GM18499 (cell line): Measurements from ENCODE around the gene ATP2C1.

Experiments
- ATAC-seq: cut with Tn5 transposase; IDR thresholded peaks from one replicate; pipeline ENCODE4 v1.9.1; 2021; ENCODE audit warnings: moderate number of reproducible peaks; ENCODE audit not compliant: insufficient read depth, unreplicated experiment

Gene ATP2C1

DNA sequence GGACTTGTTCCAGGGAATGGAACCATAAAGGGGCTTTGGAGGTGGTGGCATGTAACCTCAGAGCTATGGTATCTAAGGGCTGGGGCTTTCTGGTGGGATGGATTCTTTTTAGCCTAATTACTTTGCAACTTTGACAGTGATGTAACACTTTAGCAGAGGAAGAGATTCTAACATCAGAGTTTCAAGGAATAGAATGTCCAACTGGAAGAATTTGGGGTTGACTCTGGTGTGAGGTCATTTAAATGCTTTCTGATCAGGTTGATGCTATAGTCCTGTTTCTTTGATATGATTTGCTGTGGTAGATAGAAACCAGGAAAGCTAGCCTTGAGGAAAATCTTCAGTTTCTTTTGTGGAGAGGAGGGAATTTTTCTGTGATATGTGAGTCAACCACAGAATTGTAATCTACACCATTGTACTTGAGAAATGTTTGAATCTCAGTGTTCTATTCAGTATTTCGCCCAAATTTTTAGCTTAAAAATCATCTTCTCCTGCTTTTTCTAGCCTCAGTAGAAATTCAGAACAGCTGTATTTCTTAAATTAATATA is 40.0 kb downstream of the ATP2C1 start:
- ATAC-seq: no peak

DNA sequence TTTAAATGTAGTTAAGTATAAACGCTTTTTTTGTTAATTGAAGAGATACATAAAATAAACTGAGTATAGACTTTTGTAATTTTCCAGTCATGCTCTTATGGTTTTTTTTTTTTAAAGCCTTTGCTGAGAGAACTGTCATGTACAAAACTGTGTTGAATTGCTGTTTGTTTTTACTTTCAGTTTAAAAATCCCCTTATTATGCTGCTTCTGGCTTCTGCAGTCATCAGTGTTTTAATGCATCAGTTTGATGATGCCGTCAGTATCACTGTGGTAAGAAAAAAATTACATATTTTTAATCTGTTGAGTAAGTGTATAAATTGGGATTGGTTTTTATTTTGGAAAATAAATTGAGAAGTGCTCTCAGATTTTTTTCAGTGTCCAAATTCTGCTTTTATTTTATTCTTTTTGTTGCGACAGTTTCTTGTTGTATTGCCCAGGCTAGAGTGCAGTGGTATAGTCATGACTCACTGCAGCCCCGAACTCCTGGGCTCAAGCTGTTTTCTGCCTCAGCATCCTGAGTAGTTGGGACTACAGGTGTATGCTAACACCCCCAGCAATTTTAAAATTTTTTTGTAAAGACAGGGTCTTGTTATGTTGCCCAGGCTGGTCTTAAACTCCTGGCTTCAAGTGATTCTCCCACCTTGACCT is 40.7 kb downstream of the ATP2C1 start:
- ATAC-seq: no peak

DNA sequence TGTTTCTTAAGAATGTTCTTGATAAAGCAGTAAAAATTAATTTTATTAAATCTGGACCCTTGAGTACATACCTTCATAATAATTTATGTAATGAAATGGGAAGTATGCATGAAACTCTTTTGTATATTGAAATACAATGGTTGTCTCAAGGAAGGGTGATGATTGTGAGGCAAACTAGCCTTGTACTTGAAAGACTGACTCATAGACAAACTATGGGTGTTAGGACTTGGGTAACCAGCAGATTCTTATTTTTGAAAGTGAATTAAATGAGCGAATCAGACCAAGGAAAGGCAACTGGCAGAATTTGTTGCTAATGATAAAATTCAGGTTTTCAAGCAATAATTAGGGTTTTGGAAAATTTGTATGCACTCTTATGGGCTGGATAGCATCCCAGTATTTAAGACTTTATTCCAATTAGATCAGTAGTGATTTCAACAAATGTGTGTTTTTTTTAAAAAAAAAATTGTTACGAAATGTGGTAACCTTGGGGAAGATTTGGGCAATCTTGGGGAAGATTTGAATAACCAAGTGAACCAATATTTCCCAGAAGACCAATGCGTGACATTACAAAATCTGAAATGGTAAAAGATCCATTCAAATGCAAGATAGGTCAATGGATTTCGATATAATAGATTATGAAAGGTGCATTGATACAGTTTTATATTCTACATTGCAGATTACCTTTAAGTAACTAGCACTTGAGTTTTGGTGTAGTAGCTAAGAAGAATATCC is 42.0 kb downstream of the ATP2C1 start:
- ATAC-seq: no peak

DNA sequence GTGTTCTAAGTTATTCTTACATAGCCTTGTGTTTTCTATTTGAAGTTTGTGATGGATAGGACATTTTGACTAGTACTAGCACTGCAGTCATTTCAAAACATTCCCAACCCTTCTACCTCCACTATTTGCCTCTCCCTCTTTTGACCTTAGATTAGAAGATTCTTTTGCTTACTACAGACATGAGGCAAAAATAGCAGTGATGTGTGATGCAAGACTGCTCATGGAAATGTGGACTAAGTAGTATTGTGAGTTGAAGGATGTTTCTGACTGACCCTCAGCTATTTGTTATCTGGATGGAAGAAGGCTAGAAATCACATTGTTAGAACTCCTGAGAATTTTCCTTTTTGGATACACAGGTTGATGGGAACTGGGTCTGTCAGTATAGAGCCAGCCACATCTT is 45.9 kb downstream of the ATP2C1 start:
- no peak for ATAC-seq

DNA sequence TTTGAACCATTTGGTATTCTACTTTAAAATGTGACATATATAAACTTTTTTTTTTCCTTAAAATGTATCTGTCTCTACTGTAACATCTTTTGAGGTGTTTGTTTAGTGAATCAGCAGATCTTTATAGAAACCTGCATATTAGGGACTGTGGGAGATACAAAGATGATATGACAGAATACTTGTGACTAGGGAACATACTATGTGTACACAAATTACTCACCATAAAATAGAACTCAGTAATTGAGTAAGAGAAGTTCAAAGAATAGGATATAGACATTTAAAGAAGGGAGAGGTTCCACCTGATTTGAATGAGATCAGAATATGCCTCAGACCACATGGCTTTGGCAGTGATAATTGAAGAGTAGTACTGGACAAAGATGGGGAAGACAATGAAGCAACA is 47.9 kb downstream of the ATP2C1 start:
- ATAC-seq: no peak

DNA sequence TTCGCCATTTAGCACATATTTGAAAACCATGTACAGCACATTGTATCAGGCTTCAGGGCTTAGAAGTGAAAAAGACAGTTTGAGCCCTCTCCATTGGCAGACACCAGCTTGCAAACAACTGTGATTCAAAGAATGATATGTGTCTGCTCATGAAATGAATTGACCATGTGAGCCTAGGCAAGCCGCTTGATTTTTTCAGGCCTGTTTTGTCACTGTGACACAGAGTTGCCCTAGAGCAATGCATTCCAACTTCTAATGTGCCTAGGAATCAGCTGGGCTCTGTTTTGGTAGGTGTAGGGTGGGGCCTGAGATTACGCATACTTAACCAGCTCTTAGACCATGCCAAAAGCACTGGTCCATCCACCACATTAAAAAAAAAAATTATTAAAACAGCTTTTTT is 53.0 kb downstream of the ATP2C1 start:
- ATAC-seq: no peak

DNA sequence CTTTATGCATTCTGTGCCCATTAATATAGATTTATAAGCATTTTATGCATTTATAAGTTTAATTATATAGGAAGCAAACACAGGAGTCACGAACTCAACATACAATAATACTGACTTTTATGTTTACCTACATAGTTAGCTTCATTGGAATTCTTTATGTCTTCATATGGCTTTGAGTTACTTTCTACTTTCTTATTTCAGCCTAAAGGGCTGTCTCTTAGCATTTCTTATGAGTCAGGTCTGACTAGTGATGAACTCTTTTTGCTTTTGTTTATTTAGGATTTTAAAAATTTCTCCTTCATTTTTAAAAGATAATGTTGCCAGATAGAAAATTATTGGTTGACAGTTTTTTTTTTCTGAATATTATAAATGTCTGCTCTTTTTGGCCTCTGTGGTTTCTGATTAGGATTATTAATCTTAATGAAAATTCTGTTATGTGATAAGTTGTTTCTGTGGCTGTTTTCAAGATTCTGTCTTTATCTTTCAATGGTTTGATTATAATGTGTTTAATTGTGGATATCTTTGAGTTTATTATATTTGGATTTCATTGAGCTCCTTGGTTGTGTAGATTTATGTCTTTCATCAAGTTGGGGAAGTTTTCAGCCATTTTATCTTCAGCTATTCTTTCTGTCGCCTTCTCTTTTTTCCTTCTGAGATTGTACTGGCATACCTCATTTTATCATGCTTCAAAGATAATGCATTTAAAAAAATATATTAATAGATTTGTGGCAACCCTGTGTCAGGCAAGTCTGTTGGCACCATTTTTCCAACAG is 54.3 kb downstream of the ATP2C1 start:
- ATAC-seq: no peak

DNA sequence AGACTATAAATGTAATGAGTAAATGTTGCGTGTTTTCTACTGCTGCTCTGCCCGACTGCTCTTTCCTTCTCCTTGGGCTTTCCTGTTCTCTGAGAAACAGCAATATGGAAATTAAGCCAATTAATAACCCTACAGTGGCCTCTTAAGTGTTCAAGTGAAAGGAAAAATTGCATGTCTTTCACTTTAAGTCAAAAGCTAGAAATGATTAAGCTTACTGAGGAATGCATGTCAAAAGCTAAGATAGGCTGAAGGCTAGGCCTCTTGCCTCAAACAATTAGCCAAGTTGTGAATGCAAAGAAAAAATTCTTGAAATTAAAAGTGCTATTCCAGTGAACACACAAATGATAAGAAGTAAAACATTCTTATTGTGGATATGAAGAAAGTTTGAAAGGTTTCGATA is 55.0 kb downstream of the ATP2C1 start:
- ATAC-seq: no peak

DNA sequence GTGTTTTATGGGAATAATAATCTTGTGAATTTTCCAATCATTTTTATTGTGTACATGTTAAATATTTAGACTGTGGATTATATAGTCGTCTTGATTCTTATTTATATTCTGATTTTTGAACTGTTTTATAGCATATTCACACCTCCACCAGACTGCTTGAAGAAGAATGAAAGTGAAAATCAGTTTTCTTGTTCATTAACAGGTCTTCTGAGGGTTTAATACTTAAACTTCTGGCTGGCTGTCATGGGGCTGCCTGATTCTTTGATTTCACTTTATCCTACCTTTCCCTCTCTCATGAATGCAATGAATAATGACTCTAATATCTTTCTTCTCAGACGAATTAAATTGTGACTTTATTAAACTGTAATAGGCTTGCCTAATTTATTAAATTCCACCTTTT is 56.2 kb downstream of the ATP2C1 start:
- ATAC-seq: no peak

DNA sequence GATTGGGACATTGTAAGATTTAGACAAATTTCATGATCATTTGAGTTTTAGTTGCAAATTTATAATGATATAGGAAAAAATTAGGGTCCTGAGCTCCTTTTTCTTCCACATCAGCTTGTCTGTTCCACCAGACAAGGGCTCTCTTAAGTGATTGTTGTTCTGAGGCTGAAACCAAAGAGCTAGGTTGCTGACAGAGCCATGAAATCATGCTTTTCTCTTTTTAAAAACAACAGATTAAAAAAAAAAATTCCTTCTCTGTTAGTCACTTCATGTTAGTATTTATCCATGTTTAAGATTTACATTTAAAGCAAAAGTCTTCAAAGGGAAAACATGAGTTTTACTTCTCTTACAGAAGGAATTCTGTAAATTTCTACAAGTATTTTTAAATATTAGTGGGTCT is 56.8 kb downstream of the ATP2C1 start:
- ATAC-seq: no peak

DNA sequence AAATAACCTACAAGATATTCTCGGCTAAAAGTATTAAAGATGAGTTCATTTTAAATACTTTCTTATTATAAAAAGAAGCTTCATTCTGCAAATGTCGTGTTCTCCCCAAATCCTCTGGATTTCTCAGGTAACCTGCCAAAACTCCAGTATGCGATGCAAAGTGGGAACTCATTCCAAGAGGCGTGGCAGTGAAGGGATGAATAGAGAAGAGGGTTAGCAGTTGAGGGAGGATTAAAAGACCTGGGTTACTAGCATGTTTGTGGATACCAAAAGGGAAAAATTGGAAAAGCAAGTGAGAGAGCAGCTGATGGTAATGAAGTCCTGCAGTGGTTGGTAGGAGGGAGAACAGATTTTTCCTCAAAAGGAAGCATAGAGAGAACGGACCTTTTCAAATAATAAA is 61.6 kb downstream of the ATP2C1 start:
- no peak for ATAC-seq

DNA sequence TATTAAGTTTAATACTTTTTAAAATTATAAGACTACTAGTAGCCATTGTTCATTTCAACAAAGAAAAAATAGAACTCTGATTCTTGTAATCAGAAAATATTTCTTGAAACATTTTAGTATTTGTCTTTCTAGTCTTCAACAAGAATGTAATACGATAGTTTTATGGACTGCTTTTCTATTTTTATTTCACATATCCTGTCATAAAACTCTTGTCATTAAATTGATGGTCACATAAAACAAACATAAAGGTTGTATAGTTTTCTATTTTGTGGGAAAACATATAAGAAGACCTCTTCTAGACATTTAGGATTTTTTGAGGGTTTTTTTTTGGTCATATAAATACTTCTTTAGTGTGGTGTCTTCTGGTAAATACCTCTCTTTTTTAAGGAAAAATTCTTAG is 62.4 kb downstream of the ATP2C1 start:
- ATAC-seq: no peak

DNA sequence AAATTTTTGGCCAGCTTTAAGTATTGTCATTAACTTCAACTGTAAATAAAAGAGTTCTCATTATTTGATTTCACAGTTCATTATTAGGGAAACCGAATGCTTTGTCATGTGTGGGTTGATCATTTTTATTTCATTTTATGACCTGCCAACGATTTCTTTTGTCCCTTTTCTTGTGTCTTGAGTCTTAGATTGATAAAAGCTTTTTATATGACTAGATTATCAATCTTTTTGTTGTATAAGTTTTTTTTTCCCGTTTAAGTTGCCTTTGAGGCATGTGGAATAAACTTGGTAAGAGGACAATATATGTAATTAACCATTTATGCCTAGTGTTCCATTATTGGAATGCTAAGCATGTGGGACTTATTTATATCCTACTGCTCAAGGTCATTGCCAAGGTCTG is 62.8 kb downstream of the ATP2C1 start:
- no peak for ATAC-seq

DNA sequence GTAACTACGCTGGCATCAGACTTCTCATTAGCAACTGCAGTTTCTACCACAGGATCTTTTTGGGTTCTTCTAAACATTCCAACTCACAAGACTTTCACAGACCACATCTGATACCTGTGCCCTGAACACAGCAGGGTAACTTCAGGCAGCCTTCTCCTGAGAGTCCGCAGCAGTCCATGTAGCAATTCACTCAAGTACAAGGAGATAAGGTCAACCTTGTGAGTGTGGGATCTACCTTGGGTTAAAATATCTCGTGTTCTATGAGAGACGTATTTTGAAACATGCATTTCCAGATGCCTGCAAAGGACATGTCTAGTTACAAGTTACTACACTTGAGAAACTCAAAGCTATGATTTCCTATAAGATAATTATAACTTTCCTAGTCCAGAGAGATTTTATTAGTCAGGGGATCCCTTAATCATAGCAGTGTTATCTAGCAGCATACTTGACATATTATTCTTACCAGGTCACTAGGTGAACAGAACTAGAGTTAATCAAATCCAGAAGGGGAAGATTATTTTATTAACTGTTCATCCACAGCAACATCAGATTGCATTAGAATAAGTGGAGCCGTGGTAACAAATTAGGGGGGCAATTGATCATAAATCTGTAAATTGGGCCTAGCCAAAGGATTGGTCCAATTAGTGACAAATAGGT is 66.4 kb downstream of the ATP2C1 start:
- ATAC-seq: no peak

DNA sequence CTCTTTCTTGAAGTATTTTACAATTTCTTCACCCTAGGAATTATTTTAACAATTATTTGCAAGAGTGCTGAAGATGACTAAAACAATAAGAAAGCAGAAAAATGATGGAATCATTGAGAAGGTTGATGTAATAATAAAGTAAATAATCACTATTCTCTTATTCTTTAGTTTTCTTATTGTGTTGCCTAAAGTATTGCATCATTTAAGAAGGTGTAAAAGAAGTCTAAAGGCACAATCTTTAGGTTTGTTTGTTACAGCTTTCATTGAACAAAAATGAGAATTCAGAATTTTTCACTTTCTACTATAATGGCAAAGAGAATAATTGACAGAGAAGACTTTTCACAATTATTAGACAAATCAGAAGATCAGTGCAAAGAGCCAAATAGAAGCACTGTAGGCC is 67.6 kb downstream of the ATP2C1 start:
- ATAC-seq: no peak

DNA sequence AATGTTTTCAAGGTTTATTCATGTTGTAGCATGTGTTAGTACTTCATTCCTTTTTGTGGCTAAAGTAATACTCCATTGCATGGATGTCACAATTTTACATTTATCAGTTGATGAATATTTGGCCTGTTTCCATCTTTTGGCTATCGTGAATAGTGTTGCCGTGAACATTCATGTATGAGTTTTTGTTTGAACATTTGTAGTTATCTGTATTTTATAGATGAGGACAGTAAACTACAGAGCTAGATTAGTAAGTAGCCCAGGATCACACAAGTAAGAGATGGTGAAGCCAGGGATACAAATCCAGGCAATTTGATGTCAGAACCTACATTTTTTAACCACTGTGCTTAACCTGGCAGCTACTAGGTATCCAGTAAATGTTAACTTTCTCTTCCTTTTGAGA is 69.6 kb downstream of the ATP2C1 start:
- ATAC-seq: no peak

DNA sequence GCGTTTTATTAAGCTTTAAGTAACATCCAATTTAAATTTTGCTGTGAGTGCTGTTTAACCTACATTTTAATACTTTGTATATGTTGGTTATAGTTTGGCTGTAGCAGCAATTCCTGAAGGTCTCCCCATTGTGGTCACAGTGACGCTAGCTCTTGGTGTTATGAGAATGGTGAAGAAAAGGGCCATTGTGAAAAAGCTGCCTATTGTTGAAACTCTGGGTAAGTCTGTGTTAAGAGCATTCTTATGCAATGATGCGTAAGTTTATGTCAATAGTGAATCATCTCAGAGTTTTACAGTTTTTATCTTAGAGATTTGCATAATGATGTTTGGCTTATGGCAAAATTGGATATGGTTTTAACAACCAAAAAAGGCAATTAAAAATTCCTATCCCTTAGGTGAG is 70.0 kb downstream of the ATP2C1 start:
- ATAC-seq: no peak

DNA sequence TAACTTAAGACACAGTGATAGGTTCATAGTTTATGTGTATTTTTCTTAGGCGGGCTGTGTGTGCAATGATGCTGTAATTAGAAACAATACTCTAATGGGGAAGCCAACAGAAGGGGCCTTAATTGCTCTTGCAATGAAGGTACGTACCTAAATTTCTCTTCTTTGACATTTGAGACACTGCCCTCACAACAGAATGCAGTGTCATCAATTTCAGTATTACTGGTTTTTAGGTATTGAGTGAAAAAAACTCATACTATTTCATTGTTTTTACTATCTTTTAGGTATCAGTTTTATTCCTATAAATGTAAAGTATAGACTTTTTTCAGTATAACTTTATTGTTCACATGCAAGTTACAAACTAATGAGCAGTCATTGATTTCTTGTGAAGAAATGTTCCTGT is 73.4 kb downstream of the ATP2C1 start:
- no peak for ATAC-seq

DNA sequence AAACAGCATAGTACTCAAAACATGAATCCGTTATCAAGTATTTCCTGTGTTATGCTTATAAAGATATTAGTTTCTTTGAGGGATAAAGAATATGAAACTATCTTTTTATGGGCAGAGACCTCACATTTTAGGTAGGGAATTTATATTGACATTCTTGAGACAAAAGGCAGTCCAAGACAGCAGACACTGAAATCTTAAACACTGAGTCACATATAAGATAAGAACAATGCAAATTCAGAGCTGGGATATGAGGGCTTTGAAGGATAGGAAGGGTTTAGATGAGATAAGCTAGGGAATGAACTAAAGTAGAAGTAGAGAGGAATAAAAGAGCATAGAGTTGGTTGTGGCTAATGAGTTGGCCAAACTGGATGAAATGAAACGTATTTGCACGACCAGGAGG is 74.3 kb downstream of the ATP2C1 start:
- no peak for ATAC-seq

DNA sequence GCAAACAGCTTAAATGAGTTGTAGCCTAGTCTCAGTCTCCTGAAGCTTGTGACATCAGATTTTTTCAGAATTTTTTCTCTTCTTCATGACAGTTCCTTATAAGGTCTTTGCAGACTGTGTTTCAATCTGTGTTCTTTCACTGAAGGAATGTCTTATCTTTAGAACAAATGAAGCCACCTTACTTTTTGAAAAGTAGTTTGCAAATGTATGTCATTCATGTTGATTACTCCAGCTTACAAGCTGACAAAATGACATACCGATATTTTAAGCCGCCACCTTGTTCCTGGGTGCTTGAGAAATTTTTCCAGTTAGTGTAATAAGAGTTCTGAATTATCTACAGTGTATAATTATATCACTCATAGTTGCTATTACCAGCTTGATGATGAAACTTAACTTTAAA is 75.7 kb downstream of the ATP2C1 start:
- no peak for ATAC-seq

DNA sequence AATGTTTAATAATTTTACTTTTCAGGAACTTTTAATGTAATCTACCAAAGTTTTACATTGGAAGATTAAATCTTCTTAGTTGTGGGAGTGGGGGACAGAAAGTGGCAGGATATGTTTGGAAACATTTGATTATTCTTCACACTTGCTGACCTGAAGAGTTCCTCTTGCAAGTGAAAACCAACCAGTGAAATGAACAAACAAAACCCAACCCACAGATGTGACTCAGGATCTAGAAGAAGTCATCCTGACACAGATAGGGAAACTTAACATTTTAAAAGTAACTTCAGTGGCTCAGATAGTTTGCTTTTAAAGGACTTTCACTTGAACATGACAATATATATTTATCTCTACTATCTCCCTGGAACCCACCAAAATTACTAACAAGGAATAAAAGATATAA is 77.3 kb downstream of the ATP2C1 start:
- no peak for ATAC-seq
